ENCODE results near the gene GDI2.

The GDI2 gene

DNA sequence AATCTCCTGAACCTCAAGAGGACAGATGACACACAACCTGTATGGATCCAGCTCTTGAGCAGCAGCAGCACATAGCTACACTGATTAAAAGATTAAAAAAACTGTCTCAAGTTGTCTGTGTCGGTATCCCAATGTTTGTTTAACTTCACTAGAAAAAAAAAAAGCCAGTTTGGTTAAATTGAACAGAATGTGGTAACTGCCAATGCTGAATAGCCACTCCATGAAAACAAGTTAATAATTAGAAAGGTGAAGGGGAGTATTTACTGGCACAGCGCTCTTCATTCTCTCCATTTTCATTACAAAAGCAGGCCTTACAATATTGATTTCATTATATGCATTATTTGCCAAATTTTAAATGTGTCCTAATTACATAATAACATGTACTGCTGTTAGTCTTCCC, 47.6 kb downstream of the GDI2 start:
- no peaks in the 10 kb centered on the region for H4K20me1 ChIP-seq (ENCODE audit: control insufficient read depth, insufficient read depth, low read depth, low read length)
- no peaks in the 10 kb centered on the region for H3K9me3 ChIP-seq (ENCODE audit: control insufficient read depth, insufficient read depth, low read length)
- H3K9me2 ChIP-seq (replicated peaks; ENCODE audit: control insufficient read depth, low read length) = no peaks in the 10 kb centered on the region
- H3K36me3 ChIP-seq (ENCODE audit: control insufficient read depth, low read length) = peaks cover 98% of the 10 kb centered on the region
- no peak for TF ChIP-seq EZH2phosphoT487 (IDR thresholded peaks at IDR 0.05; ENCODE audit: borderline replicate concordance, low read length)
- TF ChIP-seq, protein P1, sequence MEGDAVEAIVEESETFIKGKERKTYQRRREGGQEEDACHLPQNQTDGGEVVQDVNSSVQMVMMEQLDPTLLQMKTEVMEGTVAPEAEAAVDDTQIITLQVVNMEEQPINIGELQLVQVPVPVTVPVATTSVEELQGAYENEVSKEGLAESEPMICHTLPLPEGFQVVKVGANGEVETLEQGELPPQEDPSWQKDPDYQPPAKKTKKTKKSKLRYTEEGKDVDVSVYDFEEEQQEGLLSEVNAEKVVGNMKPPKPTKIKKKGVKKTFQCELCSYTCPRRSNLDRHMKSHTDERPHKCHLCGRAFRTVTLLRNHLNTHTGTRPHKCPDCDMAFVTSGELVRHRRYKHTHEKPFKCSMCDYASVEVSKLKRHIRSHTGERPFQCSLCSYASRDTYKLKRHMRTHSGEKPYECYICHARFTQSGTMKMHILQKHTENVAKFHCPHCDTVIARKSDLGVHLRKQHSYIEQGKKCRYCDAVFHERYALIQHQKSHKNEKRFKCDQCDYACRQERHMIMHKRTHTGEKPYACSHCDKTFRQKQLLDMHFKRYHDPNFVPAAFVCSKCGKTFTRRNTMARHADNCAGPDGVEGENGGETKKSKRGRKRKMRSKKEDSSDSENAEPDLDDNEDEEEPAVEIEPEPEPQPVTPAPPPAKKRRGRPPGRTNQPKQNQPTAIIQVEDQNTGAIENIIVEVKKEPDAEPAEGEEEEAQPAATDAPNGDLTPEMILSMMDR (IDR thresholded peaks at IDR 0.05; ENCODE audit: low read depth, low read length, poor library complexity, severe bottlenecking) = no peak
- H3K4me2 ChIP-seq (ENCODE audit: low read length) = no peak overlapping the region
- no peaks in the 10 kb centered on the region for H3K27me3 ChIP-seq (ENCODE audit: control insufficient read depth, low read length)
- no peaks in the 10 kb centered on the region for H3K4me1 ChIP-seq (ENCODE audit: control insufficient read depth, low read length)
- H3F3A ChIP-seq (ENCODE audit: control insufficient read depth, insufficient read depth) = peaks cover 93% of the 10 kb centered on the region
- no peak overlapping the region for H3K27ac ChIP-seq (ENCODE audit: low read depth, low read length)
- H3K4me3 ChIP-seq (ENCODE audit: low read length) = no peak overlapping the region
- H3K79me2 ChIP-seq (ENCODE audit: control insufficient read depth, low read length) = peaks cover 8% of the 10 kb centered on the region

- H3K27me3 ChIP-seq (ENCODE audit: control insufficient read depth, low read length) = no peaks in the 10 kb centered on the region
- H3K4me2 ChIP-seq (ENCODE audit: low read length) = no peak overlapping the region
- no peaks in the 10 kb centered on the region for H3K9me3 ChIP-seq (ENCODE audit: control insufficient read depth, insufficient read depth, low read length)
- no peak overlapping the region for H3K4me3 ChIP-seq (ENCODE audit: low read length)
- peaks cover 99% of the 10 kb centered on the region for H3F3A ChIP-seq (ENCODE audit: control insufficient read depth, insufficient read depth)
- TF ChIP-seq, protein P1 (IDR thresholded peaks at IDR 0.05; ENCODE audit: low read depth, low read length, poor library complexity, severe bottlenecking) = no peak
- no peak for TF ChIP-seq EZH2phosphoT487 (IDR thresholded peaks at IDR 0.05; ENCODE audit: borderline replicate concordance, low read length)
- H3K9me2 ChIP-seq (replicated peaks; ENCODE audit: control insufficient read depth, low read length) = no peaks in the 10 kb centered on the region
- peaks cover 100% of the 10 kb centered on the region for H3K36me3 ChIP-seq (ENCODE audit: control insufficient read depth, low read length)
- H3K79me2 ChIP-seq (ENCODE audit: control insufficient read depth, low read length) = peaks cover 5% of the 10 kb centered on the region
- no peaks in the 10 kb centered on the region for H3K4me1 ChIP-seq (ENCODE audit: control insufficient read depth, low read length)
- no peak overlapping the region for H3K27ac ChIP-seq (ENCODE audit: low read depth, low read length)
- no peaks in the 10 kb centered on the region for H4K20me1 ChIP-seq (ENCODE audit: control insufficient read depth, insufficient read depth, low read depth, low read length)
Measured at GRCh38 chr10:5764422-5765297, 48.6 kb downstream of the GDI2 start.

GRCh38 chr10:5762531-5762930, 50.7 kb downstream of the GDI2 start:
- Histone ChIP-seq H3F3A (ENCODE audit: control insufficient read depth, insufficient read depth) (peaks cover 100% of the 10 kb centered on the region), H3K4me1 (ENCODE audit: control insufficient read depth, low read length) (no peaks in the 10 kb centered on the region), H3K4me3 (ENCODE audit: low read length) (no peak overlapping the region), H3K79me2 (ENCODE audit: control insufficient read depth, low read length) (no peaks in the 10 kb centered on the region), H3K9me3 (ENCODE audit: control insufficient read depth, insufficient read depth, low read length) (no peaks in the 10 kb centered on the region), H3K9me2 (replicated peaks; ENCODE audit: control insufficient read depth, low read length) (no peaks in the 10 kb centered on the region), H3K36me3 (ENCODE audit: control insufficient read depth, low read length) (peaks cover 100% of the 10 kb centered on the region), H3K27ac (ENCODE audit: low read depth, low read length) (no peak overlapping the region), H4K20me1 (ENCODE audit: control insufficient read depth, insufficient read depth, low read depth, low read length) (0 out of 2 replicates have a peak, but pooled peaks cover 4% of the 10 kb centered on the region), H3K4me2 (ENCODE audit: low read length) (no peak overlapping the region), H3K27me3 (ENCODE audit: control insufficient read depth, low read length) (no peaks in the 10 kb centered on the region)
- TF ChIP-seq EZH2phosphoT487 (IDR thresholded peaks at IDR 0.05; ENCODE audit: borderline replicate concordance, low read length) = no peak
- TF ChIP-seq, protein P1 (IDR thresholded peaks at IDR 0.05; ENCODE audit: low read depth, low read length, poor library complexity, severe bottlenecking) = no peak

Measured in DOHH2 (cell line).